CD4-positive, alpha-beta memory T cell (primary cell): ENCODE data around the gene SETMAR. TPM values are rescaled to one million over a fixed set of nuclear protein-coding genes. Genes with fewer than 3 reads are reported as not detected.

Experiments
- CTCF ChIA-PET: fragments of 350-600 bp; sonication (Branson Sonifier 250); formaldehyde crosslinking; loops from one replicate; lab custom pipeline; 2021; ENCODE audit warnings: inconsistent platforms; ENCODE audit not compliant: partially characterized antibody; lab: Charles Lee
- POLR2A ChIA-PET: fragments of 350-600 bp; sonication (Branson Sonifier 250); formaldehyde crosslinking; loops from one replicate; lab custom pipeline; 2021; ENCODE audit not compliant: partially characterized antibody; lab: Charles Lee
- DNase-seq, 5 donors: peaks; one replicate each; pipeline versions ENCODE4 v3.0.0 to v3.0.0-alpha.2; 2020 to 2022; ENCODE audit warnings: mixed read lengths in 1 of 5
- H3K27ac ChIP-seq: one replicate; pipeline ENCODE4 v1.7.0; 2013; ENCODE audit warnings: low read depth, low read length
- H3K27me3 ChIP-seq: 2 replicates; pipeline ENCODE4 v1.7.0; 2013; ENCODE audit warnings: mild to moderate bottlenecking, low read length, moderate library complexity; ENCODE audit not compliant: insufficient read depth
- H3K36me3 ChIP-seq: 2 replicates; pipeline ENCODE4 v1.7.0; 2013; ENCODE audit warnings: mild to moderate bottlenecking, low read length, moderate library complexity; ENCODE audit not compliant: insufficient read depth
- H3K4me1 ChIP-seq: 2 replicates; pipeline ENCODE4 v1.7.0; 2013; ENCODE audit warnings: mild to moderate bottlenecking, low read length, moderate library complexity; ENCODE audit not compliant: insufficient read depth
- H3K4me3 ChIP-seq, 2 donors: one replicate each; pipeline ENCODE4 v1.7.0; 2013; ENCODE audit warnings: low read length in 2 of 2, mild to moderate bottlenecking in 1 of 2
- H3K9me3 ChIP-seq, 2 donors: one replicate each; pipeline ENCODE4 v1.7.0; 2013; ENCODE audit warnings: low read length in 2 of 2, control low read depth in 1 of 2; ENCODE audit not compliant: control insufficient read depth in 1 of 2
- H3K27ac Mint-ChIP-seq, 7 donors: one replicate each; pipeline ENCODE4 v1.8.0; 2020 to 2021; ENCODE audit warnings: mixed read lengths in 7 of 7, mild to moderate bottlenecking in 6 of 7, inconsistent platforms in 3 of 7, moderate library complexity in 3 of 7
- H3K27me3 Mint-ChIP-seq, 2 donors: one replicate each; pipeline ENCODE4 v1.8.0; 2020 to 2021; ENCODE audit warnings: mixed read lengths in 2 of 2
- H3K36me3 Mint-ChIP-seq, 2 donors: one replicate each; pipeline ENCODE4 v1.8.0; 2020 to 2021; ENCODE audit warnings: mixed read lengths in 2 of 2, inconsistent platforms in 1 of 2, mild to moderate bottlenecking in 1 of 2
- H3K4me1 Mint-ChIP-seq, 4 donors: one replicate each; pipeline ENCODE4 v1.8.0; 2020 to 2021; ENCODE audit warnings: mixed read lengths in 4 of 4, mild to moderate bottlenecking in 1 of 4
- H3K4me3 Mint-ChIP-seq, 8 donors: one replicate each; pipeline ENCODE4 v1.8.0; 2020 to 2021; ENCODE audit warnings: mixed read lengths in 8 of 8, mild to moderate bottlenecking in 7 of 8, moderate library complexity in 6 of 8, inconsistent platforms in 3 of 8
- H3K9me3 Mint-ChIP-seq, 8 donors: one replicate each; pipeline ENCODE4 v1.8.0; 2020 to 2021; ENCODE audit warnings: mixed read lengths in 8 of 8, mild to moderate bottlenecking in 5 of 8, inconsistent platforms in 3 of 8, moderate library complexity in 1 of 8
- intact Hi-C: fragments of 100-400 bp; cut with micrococcal nuclease; formaldehyde crosslinking; loops from one replicate; pipeline ENCODE4 v1.15.1; 2023
- polyA plus RNA-seq, 2 donors: library from polyadenylated mRNA; unstranded; fragments of 300-500 nt; fragmentation: Illumina TruSeq; gene quantifications; one replicate each; pipeline ENCODE4 v1.2.3, GENCODE V29; 2021
- total RNA-seq, 2 experiments: library from RNA; stranded (reverse); gene quantifications; one replicate each; pipeline ENCODE4 v1.2.3, GENCODE V29; 2021

Gene SETMAR
- total RNA-seq = 10 to 100 TPM; 11.1 to 11.5 TPM
- polyA plus RNA-seq = 10 to 100 TPM; 10.2 to 12.9 TPM

GRCh38 chr3:4303187-4304123 is at the start of gene SETMAR:
Gene SETMAR (plus strand): TSS chr3:4303369. CDS start chr3:4303371, 2 bp downstream.
- peaks cover 23% of the 10 kb centered on the region for H3K4me1 ChIP-seq
- H3K27ac ChIP-seq = peak within 1 kb of the TSS; percentile 87
- peaks cover 8 to 12% of the 10 kb centered on the region in 2 donors for H3K36me3 Mint-ChIP-seq
- DNase-seq = peak; percentile 82 to 85 (median 82)
- ChIA-PET POLR2A (interaction anchor here (0.9 kb wide), 1 partner anchor 48 kb away, joined by 3 read pairs; no protein-coding TSS in a partner anchor), CTCF (interaction anchor here (0.6 to 2.0 kb wide), 2 partner anchors 12 to 330 kb away, joined by 3 to 6 read pairs; no protein-coding TSS in a partner anchor)
- no peaks in the 10 kb centered on the region for H3K9me3 ChIP-seq
- H3K36me3 ChIP-seq = no peaks in the 10 kb centered on the region
- peak within 1 kb of the TSS; percentile 68 to 99 for H3K4me3 ChIP-seq
- H3K4me1 Mint-ChIP-seq = peaks cover 8 to 33% (median 16%) of the 10 kb centered on the region in 4 donors
- no peaks in the 10 kb centered on the region for H3K27me3 Mint-ChIP-seq
- no peaks in the 10 kb centered on the region for H3K9me3 Mint-ChIP-seq
- intact Hi-C loops = loop anchor here (1.0 to 10.0 kb wide), 5 partner anchors 163 to 1177 kb away; partner anchors contain the start of genes ARL8B, ITPR1, SUMF1 and TRNT1
- H3K27me3 ChIP-seq = no peaks in the 10 kb centered on the region
- H3K27ac Mint-ChIP-seq = peak within 1 kb of the TSS; percentile 92 to 100 (median 99)
- peak within 1 kb of the TSS; percentile 97 to 99 (median 97) for H3K4me3 Mint-ChIP-seq

GRCh38 chr3:4261406-4261805 is 41.8 kb upstream of the SETMAR start:
- H3K27me3 ChIP-seq = no peaks in the 10 kb centered on the region
- DNase-seq = no peak
- no peaks in the 10 kb centered on the region for H3K4me1 Mint-ChIP-seq
- no peaks in the 10 kb centered on the region for H3K27me3 Mint-ChIP-seq
- CTCF ChIA-PET = no interaction called here
- no peaks in the 10 kb centered on the region for H3K36me3 Mint-ChIP-seq
- no peaks in the 10 kb centered on the region for H3K9me3 ChIP-seq
- no peak overlapping the region for H3K4me3 ChIP-seq
- no peaks in the 10 kb centered on the region for H3K36me3 ChIP-seq
- H3K27ac Mint-ChIP-seq = no peak overlapping the region
- intact Hi-C loops = no loop called here
- POLR2A ChIA-PET = no interaction called here
- H3K27ac ChIP-seq = no peak overlapping the region
- H3K9me3 Mint-ChIP-seq = peaks cover 0 to 2% (median 0%) of the 10 kb centered on the region in 8 donors
- H3K4me1 ChIP-seq = no peaks in the 10 kb centered on the region
- no peak overlapping the region for H3K4me3 Mint-ChIP-seq

GRCh38 chr3:4264040-4264439 is 39.1 kb upstream of the SETMAR start:
- Histone ChIP-seq H3K27me3 (no peaks in the 10 kb centered on the region), H3K27ac (no peak overlapping the region), H3K36me3 (no peaks in the 10 kb centered on the region), H3K9me3 (no peaks in the 10 kb centered on the region), H3K4me3 (no peak overlapping the region), H3K4me1 (no peaks in the 10 kb centered on the region)
- intact Hi-C loops = no loop called here
- peaks cover 0 to 3% (median 0%) of the 10 kb centered on the region in 8 donors for H3K9me3 Mint-ChIP-seq
- H3K36me3 Mint-ChIP-seq = no peaks in the 10 kb centered on the region
- H3K4me3 Mint-ChIP-seq = no peak overlapping the region
- no peak overlapping the region for H3K27ac Mint-ChIP-seq
- H3K27me3 Mint-ChIP-seq = no peaks in the 10 kb centered on the region
- no peak for DNase-seq
- POLR2A ChIA-PET = no interaction called here
- CTCF ChIA-PET = no interaction called here
- no peaks in the 10 kb centered on the region for H3K4me1 Mint-ChIP-seq

GRCh38 chr3:4270720-4271119 is 32.4 kb upstream of the SETMAR start:
- Histone ChIP-seq H3K9me3 (no peaks in the 10 kb centered on the region), H3K27ac (no peak overlapping the region), H3K27me3 (no peaks in the 10 kb centered on the region), H3K36me3 (no peaks in the 10 kb centered on the region), H3K4me1 (peaks cover 11% of the 10 kb centered on the region), H3K4me3 (no peak overlapping the region)
- ChIA-PET POLR2A (no interaction called here), CTCF (no interaction called here)
- peak overlapping the region in 1 of 7 donors; percentile 16 for H3K27ac Mint-ChIP-seq
- H3K4me1 Mint-ChIP-seq = peaks cover 6 to 22% (median 13%) of the 10 kb centered on the region in 4 donors
- intact Hi-C loops = no loop called here
- no peak for DNase-seq
- H3K9me3 Mint-ChIP-seq = peaks cover 0 to 3% (median 0%) of the 10 kb centered on the region in 8 donors
- peak overlapping the region in 7 of 8 donors; percentile 30 to 74 (median 45) for H3K4me3 Mint-ChIP-seq
- H3K36me3 Mint-ChIP-seq = no peaks in the 10 kb centered on the region
- no peaks in the 10 kb centered on the region for H3K27me3 Mint-ChIP-seq

- DNase-seq = peak in 2 of 5 donors; percentile 1 to 11
- intact Hi-C loops = no loop called here
- POLR2A ChIA-PET = no interaction called here
Observed at GRCh38 chr3:4271834-4272233, 31.3 kb upstream of the SETMAR start.

GRCh38 chr3:4279516-4280105 is 23.6 kb upstream of the SETMAR start:
- intact Hi-C loops = no loop called here
- H3K27me3 Mint-ChIP-seq = peaks cover 0 to 3% of the 10 kb centered on the region in 2 donors
- H3K27me3 ChIP-seq = no peaks in the 10 kb centered on the region
- H3K27ac Mint-ChIP-seq = no peak overlapping the region
- ChIA-PET POLR2A (no interaction called here), CTCF (interaction anchor here (0.7 to 1.0 kb wide), 3 partner anchors 9 to 11 kb away, joined by 3 to 4 read pairs (median 3); no protein-coding TSS in a partner anchor)
- H3K4me3 Mint-ChIP-seq = no peak overlapping the region
- H3K9me3 ChIP-seq = no peaks in the 10 kb centered on the region
- no peaks in the 10 kb centered on the region for H3K4me1 Mint-ChIP-seq
- peaks cover 0 to 2% (median 0%) of the 10 kb centered on the region in 8 donors for H3K9me3 Mint-ChIP-seq
- DNase-seq = no peak
- H3K4me3 ChIP-seq = no peak overlapping the region
- no peak overlapping the region for H3K27ac ChIP-seq
- no peaks in the 10 kb centered on the region for H3K36me3 Mint-ChIP-seq
- H3K36me3 ChIP-seq = no peaks in the 10 kb centered on the region
- no peaks in the 10 kb centered on the region for H3K4me1 ChIP-seq

More at GRCh38 chr3:4271834-4272233, 31.3 kb upstream of the SETMAR start:
- no peak overlapping the region for H3K27ac ChIP-seq
- Mint-ChIP-seq H3K27ac (no peak overlapping the region), H3K4me1 (peaks cover 6 to 22% (median 13%) of the 10 kb centered on the region in 4 donors), H3K4me3 (peak overlapping the region in 1 of 8 donors; percentile 34), H3K36me3 (no peaks in the 10 kb centered on the region), H3K27me3 (no peaks in the 10 kb centered on the region), H3K9me3 (peaks cover 0 to 3% (median 0%) of the 10 kb centered on the region in 8 donors)
- H3K9me3 ChIP-seq = no peaks in the 10 kb centered on the region
- H3K27me3 ChIP-seq = no peaks in the 10 kb centered on the region
- CTCF ChIA-PET = interaction anchor here (1.4 to 2.3 kb wide), 2 partner anchors 20 to 1071 kb away, joined by 3 to 15 read pairs; no protein-coding TSS in a partner anchor
- peaks cover 11% of the 10 kb centered on the region for H3K4me1 ChIP-seq
- no peaks in the 10 kb centered on the region for H3K36me3 ChIP-seq
- no peak overlapping the region for H3K4me3 ChIP-seq

GRCh38 chr3:4281991-4282390 is 21.2 kb upstream of the SETMAR start:
- no peaks in the 10 kb centered on the region for H3K27me3 ChIP-seq
- POLR2A ChIA-PET = no interaction called here
- no peaks in the 10 kb centered on the region for H3K36me3 ChIP-seq
- Mint-ChIP-seq H3K27ac (no peak overlapping the region), H3K4me1 (no peaks in the 10 kb centered on the region), H3K9me3 (peaks cover 0 to 2% (median 0%) of the 10 kb centered on the region in 8 donors), H3K4me3 (no peak overlapping the region), H3K27me3 (peaks cover 0 to 3% of the 10 kb centered on the region in 2 donors), H3K36me3 (no peaks in the 10 kb centered on the region)
- DNase-seq = no peak
- intact Hi-C loops = no loop called here
- no peaks in the 10 kb centered on the region for H3K9me3 ChIP-seq
- H3K4me1 ChIP-seq = no peaks in the 10 kb centered on the region
- no peak overlapping the region for H3K27ac ChIP-seq
- CTCF ChIA-PET = no interaction called here
- no peak overlapping the region for H3K4me3 ChIP-seq
